H9 (cell line): ENCODE measurements around the gene RCSD1. TPM values are rescaled to one million over a fixed set of nuclear protein-coding genes. Genes with fewer than 3 reads are reported as not detected.

ENCODE experiments used
- DNase-seq: peaks from one replicate; pipeline ENCODE4 v3.0.0-alpha.2; 2017
- H2AFZ ChIP-seq: one replicate; pipeline ENCODE4 v1.6.1; 2013; ENCODE audit warnings: mild to moderate bottlenecking, low read length, control low read depth, moderate library complexity
- H2AK5ac ChIP-seq: 2 replicates; pipeline ENCODE4 v1.6.1; 2013; ENCODE audit warnings: low read length, control low read depth, mixed read lengths; ENCODE audit not compliant: insufficient read length
- H2BK120ac ChIP-seq: one replicate; pipeline ENCODE4 v1.6.1; 2013; ENCODE audit warnings: low read depth, mild to moderate bottlenecking, low read length, control low read depth, inconsistent platforms; ENCODE audit not compliant: poor library complexity, severe bottlenecking
- H2BK12ac ChIP-seq: 2 replicates; pipeline ENCODE4 v1.6.1; 2013; ENCODE audit warnings: low read length, control low read depth, mixed read lengths, low read depth; ENCODE audit not compliant: insufficient read length
- H2BK15ac ChIP-seq: 2 replicates; pipeline ENCODE4 v1.6.1; 2013; ENCODE audit warnings: low read depth, low read length, control low read depth
- H2BK20ac ChIP-seq: one replicate; pipeline ENCODE4 v1.6.1; 2013; ENCODE audit warnings: low read depth, mild to moderate bottlenecking, low read length, control low read depth, inconsistent platforms; ENCODE audit not compliant: poor library complexity, severe bottlenecking
- H2BK5ac ChIP-seq: 2 replicates; pipeline ENCODE4 v1.6.1; 2013; ENCODE audit warnings: low read length, control low read depth, mixed read lengths; ENCODE audit not compliant: insufficient read length
- H3K14ac ChIP-seq: 2 replicates; pipeline ENCODE4 v1.6.1; 2013; ENCODE audit warnings: low read length, control low read depth; ENCODE audit not compliant: insufficient read depth
- H3K18ac ChIP-seq: 2 replicates; pipeline ENCODE4 v1.6.1; 2013; ENCODE audit warnings: low read depth, mild to moderate bottlenecking, mixed read lengths, low read length, control low read depth; ENCODE audit not compliant: insufficient read length
- H3K23ac ChIP-seq: 2 replicates; pipeline ENCODE4 v1.6.1; 2013; ENCODE audit warnings: low read length, control low read depth, mixed read lengths, low read depth; ENCODE audit not compliant: insufficient read length
- H3K23me2 ChIP-seq: 2 replicates; pipeline ENCODE4 v1.6.1; 2013; ENCODE audit warnings: low read depth, mild to moderate bottlenecking, mixed read lengths, low read length, control low read depth; ENCODE audit not compliant: insufficient read length, poor library complexity, severe bottlenecking
- H3K27ac ChIP-seq: 2 replicates; pipeline ENCODE4 v1.5.1; 2013; ENCODE audit warnings: low read length, control low read depth, mixed read lengths, low read depth; ENCODE audit not compliant: insufficient read length
- H3K27me3 ChIP-seq: 2 replicates; pipeline ENCODE4 v1.6.1; 2013; ENCODE audit warnings: low read length, control low read depth, inconsistent platforms; ENCODE audit not compliant: insufficient read depth
- H3K4ac ChIP-seq: 2 replicates; pipeline ENCODE4 v1.6.1; 2013; ENCODE audit warnings: low read depth, mild to moderate bottlenecking, control low read depth, inconsistent platforms, low read length, moderate library complexity
- H3K4me1 ChIP-seq: 2 replicates; pipeline ENCODE4 v1.6.1; 2013; ENCODE audit warnings: low read length, control low read depth, inconsistent platforms; ENCODE audit not compliant: insufficient read depth
- H3K4me2 ChIP-seq: 2 replicates; pipeline ENCODE4 v1.6.1; 2013; ENCODE audit warnings: low read length, control low read depth, mixed read lengths; ENCODE audit not compliant: insufficient read length, insufficient read depth
- H3K56ac ChIP-seq: 2 replicates; pipeline ENCODE4 v1.6.1; 2013; ENCODE audit warnings: low read depth, mild to moderate bottlenecking, mixed read lengths, low read length, control low read depth; ENCODE audit not compliant: insufficient read length
- H3K79me1 ChIP-seq: 2 replicates; pipeline ENCODE4 v1.6.1; 2013; ENCODE audit warnings: low read depth, mild to moderate bottlenecking, moderate library complexity, low read length, control low read depth, inconsistent platforms; ENCODE audit not compliant: insufficient read depth, poor library complexity, severe bottlenecking
- H3K79me2 ChIP-seq: 2 replicates; pipeline ENCODE4 v1.6.1; 2013; ENCODE audit warnings: low read length, control low read depth, inconsistent platforms; ENCODE audit not compliant: insufficient read depth
- H3K9ac ChIP-seq: 2 replicates; pipeline ENCODE4 v1.6.1; 2013; ENCODE audit warnings: low read length, control low read depth, mixed read lengths; ENCODE audit not compliant: insufficient read length; ENCODE audit errors: extremely low read depth
- H3K9me3 ChIP-seq: one replicate; pipeline ENCODE4 v1.6.1; 2013; ENCODE audit warnings: low read depth, low read length, inconsistent platforms; ENCODE audit not compliant: control insufficient read depth
- H3T11ph ChIP-seq: one replicate; pipeline ENCODE4 v1.6.1; 2013; ENCODE audit warnings: mild to moderate bottlenecking, low read length, control low read depth, inconsistent platforms
- H4K20me1 ChIP-seq: one replicate; pipeline ENCODE4 v1.6.1; 2013; ENCODE audit not compliant: control insufficient read depth, insufficient read length, insufficient read depth
- H4K5ac ChIP-seq: 2 replicates; pipeline ENCODE4 v1.6.1; 2013; ENCODE audit warnings: low read depth, mild to moderate bottlenecking, mixed read lengths, low read length, control low read depth; ENCODE audit not compliant: insufficient read length
- H4K8ac ChIP-seq: replicated peaks from 2 replicates; pipeline ENCODE4 v1.6.1; 2013; ENCODE audit warnings: low read length, control low read depth, mixed read lengths, low read depth; ENCODE audit not compliant: insufficient read length
- H4K91ac ChIP-seq: 2 replicates; pipeline ENCODE4 v1.6.1; 2013; ENCODE audit warnings: low read depth, mild to moderate bottlenecking, moderate library complexity, mixed read lengths, low read length, control low read depth; ENCODE audit not compliant: insufficient read length
- H3K27ac Mint-ChIP-seq, 3 experiments: 2 replicates in 2 of 3; 3 replicates in 1 of 3; pipeline ENCODE4 v1.8.0; 2020 to 2021; ENCODE audit warnings: mixed read lengths in 3 of 3, mild to moderate bottlenecking in 1 of 3, moderate library complexity in 1 of 3
- H3K27me3 Mint-ChIP-seq: 2 replicates; pipeline ENCODE4 v1.8.0; 2021; ENCODE audit warnings: low read depth, mild to moderate bottlenecking, moderate library complexity, mixed read lengths
- H3K36me3 Mint-ChIP-seq, 3 experiments: 2 replicates in 2 of 3; 3 replicates in 1 of 3; pipeline ENCODE4 v1.8.0; 2020 to 2021; ENCODE audit warnings: low read depth in 3 of 3, mixed read lengths in 3 of 3; ENCODE audit not compliant: insufficient read depth in 1 of 3
- H3K4me1 Mint-ChIP-seq, 2 experiments: 2 replicates each; pipeline ENCODE4 v1.8.0; 2020; ENCODE audit warnings: mixed read lengths in 2 of 2
- H3K4me3 Mint-ChIP-seq, 2 experiments: 2 replicates in 1 of 2; 3 replicates in 1 of 2; pipeline ENCODE4 v1.8.0; 2020 to 2021; ENCODE audit warnings: mild to moderate bottlenecking in 2 of 2, mixed read lengths in 2 of 2, moderate library complexity in 1 of 2
- H3K9me3 Mint-ChIP-seq, 2 experiments: 2 replicates in 1 of 2; 3 replicates in 1 of 2; pipeline ENCODE4 v1.8.0; 2020; ENCODE audit warnings: mild to moderate bottlenecking in 2 of 2, mixed read lengths in 2 of 2, moderate library complexity in 1 of 2
- WGBS: extraction: QIAGEN DNeasy Blood & Tissue Kit; methylation state at CpG from one replicate; pipeline ENCODE4 v1.1.7; 2013; ENCODE audit warnings: missing lambda C conversion rate, low lambda C conversion rate, mixed read lengths; ENCODE audit not compliant: insufficient read length; ENCODE audit errors: extremely low coverage; 5-methylcytosine and 5-hydroxymethylcytosine counted together
- total RNA-seq: library from RNA; stranded (reverse); gene quantifications from 2 replicates; pipeline ENCODE4 v1.2.1, GENCODE V29; 2021
- TF ChIP-seq, protein P1 (sequence below): fragments of 200-600 bp; sonication (generic); conservative IDR thresholded peaks from 3 replicates; pipeline ENCODE4 v1.8.0; 2021; ENCODE audit warnings: antibody characterized with exemption, mild to moderate bottlenecking

RCSD1 gene
- total RNA-seq, 1 experiment from 2014 or later, result 0.13 TPM

DNA sequence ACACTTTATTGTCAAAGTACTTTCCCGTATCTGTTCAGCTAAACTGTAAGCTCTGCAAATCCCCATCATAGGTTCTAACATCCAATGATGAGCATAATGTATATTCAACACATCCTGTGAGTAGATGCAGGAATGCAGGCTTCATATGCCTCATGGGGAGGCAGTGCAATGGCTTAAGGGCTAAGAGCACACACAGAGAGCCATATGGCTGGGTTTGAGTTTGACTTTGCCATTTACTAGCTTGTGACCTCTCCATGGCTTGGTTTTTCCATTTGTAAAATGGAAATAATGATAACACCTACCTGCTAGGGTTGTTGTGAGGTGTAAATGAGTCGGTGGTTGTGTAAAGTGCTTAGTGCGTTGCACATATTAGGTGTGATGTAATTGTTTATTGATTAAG lies 13.4 kb downstream of the RCSD1 start:
- Histone ChIP-seq H3K27ac (no peak overlapping the region), H3K9me3 (no peaks in the 10 kb centered on the region), H3K56ac (no peak overlapping the region), H3K14ac (no peak overlapping the region), H3K79me1 (no peaks in the 10 kb centered on the region), H3T11ph (no peak overlapping the region), H4K91ac (no peak overlapping the region), H2BK120ac (no peak overlapping the region), H3K18ac (no peak overlapping the region), H3K4me1 (no peaks in the 10 kb centered on the region), H3K4me2 (no peak overlapping the region), H4K20me1 (no peaks in the 10 kb centered on the region), H3K27me3 (no peaks in the 10 kb centered on the region), H2BK5ac (no peak overlapping the region), H3K79me2 (no peaks in the 10 kb centered on the region), H2AFZ (no peak overlapping the region), H3K4ac (no peak overlapping the region), H4K5ac (no peak overlapping the region), H3K23me2 (no peaks in the 10 kb centered on the region), H4K8ac (no peak overlapping the region), H2BK20ac (no peak overlapping the region), H2BK12ac (no peak overlapping the region), H3K9ac (no peak overlapping the region), H2AK5ac (no peak overlapping the region), H3K23ac (no peak overlapping the region), H2BK15ac (no peak overlapping the region)
- no peaks in the 10 kb centered on the region for H3K36me3 Mint-ChIP-seq
- no peaks in the 10 kb centered on the region for H3K9me3 Mint-ChIP-seq
- TF ChIP-seq, protein P1, sequence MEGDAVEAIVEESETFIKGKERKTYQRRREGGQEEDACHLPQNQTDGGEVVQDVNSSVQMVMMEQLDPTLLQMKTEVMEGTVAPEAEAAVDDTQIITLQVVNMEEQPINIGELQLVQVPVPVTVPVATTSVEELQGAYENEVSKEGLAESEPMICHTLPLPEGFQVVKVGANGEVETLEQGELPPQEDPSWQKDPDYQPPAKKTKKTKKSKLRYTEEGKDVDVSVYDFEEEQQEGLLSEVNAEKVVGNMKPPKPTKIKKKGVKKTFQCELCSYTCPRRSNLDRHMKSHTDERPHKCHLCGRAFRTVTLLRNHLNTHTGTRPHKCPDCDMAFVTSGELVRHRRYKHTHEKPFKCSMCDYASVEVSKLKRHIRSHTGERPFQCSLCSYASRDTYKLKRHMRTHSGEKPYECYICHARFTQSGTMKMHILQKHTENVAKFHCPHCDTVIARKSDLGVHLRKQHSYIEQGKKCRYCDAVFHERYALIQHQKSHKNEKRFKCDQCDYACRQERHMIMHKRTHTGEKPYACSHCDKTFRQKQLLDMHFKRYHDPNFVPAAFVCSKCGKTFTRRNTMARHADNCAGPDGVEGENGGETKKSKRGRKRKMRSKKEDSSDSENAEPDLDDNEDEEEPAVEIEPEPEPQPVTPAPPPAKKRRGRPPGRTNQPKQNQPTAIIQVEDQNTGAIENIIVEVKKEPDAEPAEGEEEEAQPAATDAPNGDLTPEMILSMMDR, result no peak
- peaks cover 6% of the 10 kb centered on the region for H3K27me3 Mint-ChIP-seq
- 100% methylated on average over 1 of the region's 3 CpGs for WGBS
- H3K27ac Mint-ChIP-seq, result no peak overlapping the region
- no peak overlapping the region for H3K4me3 Mint-ChIP-seq
- no peak for DNase-seq
- peaks cover 0 to 5% of the 10 kb centered on the region in 2 experiments; a peak in 2 of 4 replicates for H3K4me1 Mint-ChIP-seq
